ENCODE measurements around the gene LGALS16.
"Not testable (repeated sequence)": the region's sequence is repeated elsewhere in the genome, so short reads cannot be mapped to it uniquely, and the experiment has no call there.

DNA sequence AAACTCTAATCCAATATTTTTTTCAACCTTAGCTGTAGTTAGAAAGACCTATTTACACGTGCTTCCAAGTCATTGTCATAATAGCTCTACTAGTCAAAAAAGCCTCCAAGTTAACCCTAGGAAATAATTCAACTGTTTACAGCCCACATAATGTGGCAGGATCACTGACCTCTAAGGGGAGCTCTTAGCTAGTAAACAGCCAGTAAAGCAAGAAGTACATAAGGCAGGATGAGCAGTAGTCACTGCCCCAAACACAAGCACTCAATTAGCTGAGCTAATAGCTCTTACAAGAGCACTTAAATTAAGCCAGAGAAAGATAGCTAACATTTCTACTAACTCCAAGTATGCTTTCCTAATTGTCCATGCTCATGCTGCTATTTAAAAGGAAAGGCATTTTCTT, 18.1 kb downstream of the LGALS16 start:
- TF ChIP-seq, protein P1, sequence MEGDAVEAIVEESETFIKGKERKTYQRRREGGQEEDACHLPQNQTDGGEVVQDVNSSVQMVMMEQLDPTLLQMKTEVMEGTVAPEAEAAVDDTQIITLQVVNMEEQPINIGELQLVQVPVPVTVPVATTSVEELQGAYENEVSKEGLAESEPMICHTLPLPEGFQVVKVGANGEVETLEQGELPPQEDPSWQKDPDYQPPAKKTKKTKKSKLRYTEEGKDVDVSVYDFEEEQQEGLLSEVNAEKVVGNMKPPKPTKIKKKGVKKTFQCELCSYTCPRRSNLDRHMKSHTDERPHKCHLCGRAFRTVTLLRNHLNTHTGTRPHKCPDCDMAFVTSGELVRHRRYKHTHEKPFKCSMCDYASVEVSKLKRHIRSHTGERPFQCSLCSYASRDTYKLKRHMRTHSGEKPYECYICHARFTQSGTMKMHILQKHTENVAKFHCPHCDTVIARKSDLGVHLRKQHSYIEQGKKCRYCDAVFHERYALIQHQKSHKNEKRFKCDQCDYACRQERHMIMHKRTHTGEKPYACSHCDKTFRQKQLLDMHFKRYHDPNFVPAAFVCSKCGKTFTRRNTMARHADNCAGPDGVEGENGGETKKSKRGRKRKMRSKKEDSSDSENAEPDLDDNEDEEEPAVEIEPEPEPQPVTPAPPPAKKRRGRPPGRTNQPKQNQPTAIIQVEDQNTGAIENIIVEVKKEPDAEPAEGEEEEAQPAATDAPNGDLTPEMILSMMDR (IDR thresholded peaks at IDR 0.05; ENCODE audit: borderline replicate concordance, extremely low read depth, low read length, poor library complexity, severe bottlenecking): not testable (repeated sequence)
- TF ChIP-seq EZH2 (IDR thresholded peaks at IDR 0.05; ENCODE audit: borderline replicate concordance, low read depth, low read length, severe bottlenecking): not testable (repeated sequence)
